Activated T-helper 1 cell treated with anti-CD3 and anti-CD28 coated beads, Interleukin-12 subunit alpha, Interleukin-12 subunit beta, Interleukin-2, Interleukin-4 antibody, amounts not matched to agents 30 ng/mL and 10 ng/mL and 1 ng/mL, durations not matched to agents 14 hours and 24 hours and 36 hours (primary cell): ENCODE results near the gene B3GAT1. TPM values are rescaled to one million over a fixed set of nuclear protein-coding genes. Genes with fewer than 3 reads are reported as not detected.

ENCODE experiments used
- DNase-seq: peaks from one replicate; pipeline ENCODE4 v3.0.0; 2021; ENCODE audit warnings: low spot score
- H3K27ac Mint-ChIP-seq: one replicate; pipeline ENCODE4 v1.8.0; 2021; ENCODE audit warnings: mild to moderate bottlenecking, mixed read lengths
- H3K27me3 Mint-ChIP-seq: one replicate; pipeline ENCODE4 v1.8.0; 2022; ENCODE audit warnings: mild to moderate bottlenecking, moderate library complexity, mixed read lengths; ENCODE audit not compliant: insufficient read depth
- H3K36me3 Mint-ChIP-seq: one replicate; pipeline ENCODE4 v1.8.0; 2021; ENCODE audit warnings: low read depth, mixed read lengths
- H3K4me1 Mint-ChIP-seq: one replicate; pipeline ENCODE4 v1.8.0; 2021; ENCODE audit warnings: low read depth, mixed read lengths
- H3K4me3 Mint-ChIP-seq: one replicate; pipeline ENCODE4 v1.8.0; 2021; ENCODE audit warnings: mild to moderate bottlenecking, moderate library complexity, mixed read lengths
- H3K9me3 Mint-ChIP-seq: one replicate; pipeline ENCODE4 v1.8.0; 2021; ENCODE audit warnings: mixed read lengths
- intact Hi-C: fragments of 100-400 bp; cut with micrococcal nuclease; formaldehyde crosslinking; loops from one replicate; pipeline ENCODE4 v1.15.1; 2024
- total RNA-seq: library from RNA; stranded (reverse); gene quantifications from 2 replicates; pipeline ENCODE4 v1.2.3, GENCODE V29; 2022

B3GAT1 gene
- total RNA-seq, 1 donor from 2014 or later, result 0.13 TPM

DNA sequence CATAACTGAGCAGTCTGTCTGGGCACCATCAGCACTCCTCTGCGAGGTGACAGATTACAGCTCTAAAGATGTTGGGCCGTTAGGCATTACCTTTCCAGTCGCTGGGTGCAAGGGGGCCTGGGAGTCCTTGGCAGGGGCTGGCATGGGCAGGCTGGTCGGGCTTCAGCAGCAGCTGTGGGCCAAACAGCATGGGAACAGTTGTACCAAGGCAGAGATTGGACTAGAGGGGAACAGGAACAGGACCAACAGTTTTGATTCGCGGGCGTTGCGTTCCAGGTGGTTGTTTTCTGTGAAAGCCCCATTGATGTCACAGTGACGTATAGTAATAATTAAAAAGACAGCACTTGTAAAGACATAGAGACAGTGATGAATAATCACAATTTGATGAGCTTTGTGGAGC lies 25.8 kb upstream of the B3GAT1 start:
- no peaks in the 10 kb centered on the region for H3K4me1 Mint-ChIP-seq
- no peaks in the 10 kb centered on the region for H3K9me3 Mint-ChIP-seq
- H3K36me3 Mint-ChIP-seq, result no peaks in the 10 kb centered on the region
- no peak overlapping the region for H3K27ac Mint-ChIP-seq
- H3K27me3 Mint-ChIP-seq, result peaks cover 5% of the 10 kb centered on the region
- no peak overlapping the region for H3K4me3 Mint-ChIP-seq
- intact Hi-C loops, result no loop called here
- no peak for DNase-seq

DNA sequence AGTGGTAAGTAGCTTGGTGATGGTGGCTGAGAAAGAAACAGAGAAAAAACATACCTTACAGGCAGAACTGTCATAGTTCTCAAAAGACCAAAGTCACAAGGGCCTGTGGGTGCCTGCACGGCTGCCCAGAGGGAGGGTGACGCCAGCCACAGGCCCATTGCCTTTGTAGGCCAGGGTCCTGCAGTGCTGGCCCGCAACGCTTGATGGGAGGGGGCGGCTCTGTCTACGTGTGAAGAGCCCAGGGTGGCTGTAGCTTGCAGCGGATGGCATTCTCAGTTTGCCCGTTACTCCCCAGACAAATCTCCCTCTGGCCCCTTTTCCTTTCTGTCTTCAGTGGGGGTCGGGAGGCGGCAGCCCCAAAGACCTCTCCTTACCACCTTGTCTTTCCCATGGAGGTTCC lies 24.7 kb upstream of the B3GAT1 start:
- Mint-ChIP-seq H3K4me1 (no peaks in the 10 kb centered on the region), H3K4me3 (no peak overlapping the region), H3K36me3 (no peaks in the 10 kb centered on the region), H3K27me3 (peaks cover 5% of the 10 kb centered on the region), H3K27ac (no peak overlapping the region), H3K9me3 (no peaks in the 10 kb centered on the region)
- intact Hi-C loops, result no loop called here
- DNase-seq, result no peak

DNA sequence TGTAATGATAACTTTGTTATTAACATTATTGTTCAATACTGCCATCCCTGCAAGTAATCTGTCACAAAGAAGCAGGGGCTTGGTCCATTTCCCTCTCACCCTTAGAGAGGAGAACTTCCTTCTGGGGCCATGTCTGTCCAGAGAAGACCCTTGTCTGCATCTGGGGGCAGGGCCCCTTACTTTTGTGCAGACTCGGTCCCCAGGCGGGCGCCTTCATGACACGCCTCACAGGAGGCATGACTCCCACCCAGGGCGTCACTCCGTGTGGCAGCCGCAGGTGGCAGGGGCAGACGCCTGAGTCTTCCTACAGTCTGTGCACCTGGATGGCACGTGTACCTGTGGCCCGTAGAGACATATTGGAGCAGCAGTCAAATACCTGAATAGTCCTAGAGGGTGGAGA lies 21.8 kb upstream of the B3GAT1 start:
- no peaks in the 10 kb centered on the region for H3K36me3 Mint-ChIP-seq
- DNase-seq, result no peak
- H3K27me3 Mint-ChIP-seq, result peaks cover 5% of the 10 kb centered on the region
- H3K4me3 Mint-ChIP-seq, result no peak overlapping the region
- H3K9me3 Mint-ChIP-seq, result no peaks in the 10 kb centered on the region
- H3K27ac Mint-ChIP-seq, result no peak overlapping the region
- intact Hi-C loops, result no loop called here
- H3K4me1 Mint-ChIP-seq, result no peaks in the 10 kb centered on the region

DNA sequence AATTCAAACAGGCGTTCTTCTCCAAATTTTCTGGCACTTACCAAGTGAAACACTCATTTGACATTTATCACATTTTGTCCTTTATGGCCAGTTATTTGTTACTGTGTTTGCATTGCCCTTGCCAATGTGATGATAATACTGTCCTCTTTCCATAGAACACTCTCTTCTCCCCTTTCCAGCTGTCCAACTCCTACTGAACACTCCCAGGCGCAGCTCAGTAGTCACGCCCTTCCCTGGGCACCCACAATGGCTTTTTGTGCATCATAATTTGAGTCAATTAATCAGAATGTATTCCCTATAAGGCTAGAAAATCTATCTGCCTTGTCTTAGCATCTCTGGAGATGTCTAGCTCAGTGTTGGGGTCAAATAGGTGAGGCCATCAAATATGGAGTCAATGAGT lies 21.2 kb upstream of the B3GAT1 start:
- Mint-ChIP-seq H3K4me3 (no peak overlapping the region), H3K27ac (no peak overlapping the region), H3K27me3 (peaks cover 5% of the 10 kb centered on the region), H3K36me3 (no peaks in the 10 kb centered on the region), H3K4me1 (no peaks in the 10 kb centered on the region), H3K9me3 (no peaks in the 10 kb centered on the region)
- DNase-seq, result no peak
- intact Hi-C loops, result no loop called here

DNA sequence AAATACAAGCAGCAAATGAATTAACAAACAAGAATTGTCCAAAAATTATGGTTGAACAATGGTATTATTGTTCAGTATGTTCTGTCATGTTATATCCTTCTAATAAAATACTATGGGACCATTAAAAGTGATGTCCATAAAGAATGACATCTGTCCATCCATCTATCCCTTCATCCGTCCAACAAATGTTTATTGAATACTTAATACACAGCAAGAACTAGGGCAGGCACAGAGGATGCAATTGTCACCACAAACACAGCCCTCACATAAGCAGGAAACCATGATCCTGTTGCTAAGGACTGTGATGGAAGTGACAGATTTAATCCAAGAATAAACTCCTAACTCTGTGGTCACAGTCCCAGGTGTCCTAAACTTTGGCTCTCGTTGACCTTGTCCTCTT lies 20.7 kb upstream of the B3GAT1 start:
- DNase-seq, result no peak
- peaks cover 5% of the 10 kb centered on the region for H3K27me3 Mint-ChIP-seq
- intact Hi-C loops, result no loop called here
- no peak overlapping the region for H3K27ac Mint-ChIP-seq
- H3K9me3 Mint-ChIP-seq, result no peaks in the 10 kb centered on the region
- H3K4me1 Mint-ChIP-seq, result no peaks in the 10 kb centered on the region
- no peak overlapping the region for H3K4me3 Mint-ChIP-seq
- no peaks in the 10 kb centered on the region for H3K36me3 Mint-ChIP-seq

DNA sequence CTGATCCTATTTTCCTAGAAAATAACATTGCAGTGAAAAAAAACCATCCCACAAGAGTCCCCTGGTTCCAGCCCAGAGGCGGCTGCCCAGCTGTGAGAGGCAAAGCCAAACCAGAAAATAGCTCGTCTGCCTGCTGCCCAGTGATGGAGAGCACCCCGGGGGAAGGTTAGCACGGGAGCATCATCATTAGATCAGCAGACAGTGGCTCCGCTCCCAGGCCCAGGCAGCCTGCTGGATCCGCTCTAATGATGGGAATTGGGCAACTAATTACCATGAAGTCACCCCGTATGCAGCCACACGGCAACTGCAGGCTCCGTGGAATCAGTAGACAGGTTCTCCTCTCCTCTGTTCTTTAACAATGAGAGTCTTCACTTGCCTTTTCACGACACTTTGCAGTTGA lies 17.1 kb upstream of the B3GAT1 start:
- no peak overlapping the region for H3K4me3 Mint-ChIP-seq
- intact Hi-C loops, result no loop called here
- no peaks in the 10 kb centered on the region for H3K36me3 Mint-ChIP-seq
- H3K4me1 Mint-ChIP-seq, result no peaks in the 10 kb centered on the region
- H3K27me3 Mint-ChIP-seq, result peaks cover 5% of the 10 kb centered on the region
- no peak overlapping the region for H3K27ac Mint-ChIP-seq
- no peaks in the 10 kb centered on the region for H3K9me3 Mint-ChIP-seq
- no peak for DNase-seq

DNA sequence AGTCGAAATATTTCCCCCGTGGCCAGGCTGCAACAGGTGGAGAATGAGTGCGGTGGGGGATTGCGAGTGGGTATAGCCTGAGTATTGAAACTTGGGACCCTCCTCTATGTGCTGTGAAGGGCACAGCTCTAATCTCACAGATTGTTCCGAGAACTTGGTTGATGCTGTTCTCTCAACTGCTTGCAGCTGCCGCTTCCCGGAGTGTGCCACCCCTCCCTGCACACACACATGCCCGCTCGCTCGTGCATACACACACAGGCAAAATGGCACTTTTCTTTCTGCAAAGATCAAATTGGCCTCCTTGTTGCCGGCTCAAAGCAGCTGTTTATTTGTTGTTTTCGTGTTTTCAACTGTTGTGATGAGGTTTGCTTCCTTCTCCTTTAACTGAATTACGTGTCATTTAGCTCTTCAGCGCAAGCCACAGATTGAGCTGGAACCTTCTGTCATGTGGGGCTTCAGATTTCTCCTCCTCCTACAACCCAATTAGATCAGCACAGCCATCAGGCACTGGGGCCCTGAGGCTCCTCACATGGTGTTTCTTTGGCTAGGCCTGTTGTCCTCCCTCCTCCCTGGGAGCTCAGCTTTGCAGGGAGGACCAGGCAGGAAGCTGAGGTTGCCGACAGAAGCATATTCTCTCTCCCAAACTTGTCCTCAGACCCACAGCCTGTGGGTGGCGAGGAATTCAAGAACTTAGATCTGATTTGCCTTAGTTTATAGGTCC lies 13.9 kb upstream of the B3GAT1 start:
- H3K27ac Mint-ChIP-seq, result no peak overlapping the region
- peaks cover 5% of the 10 kb centered on the region for H3K27me3 Mint-ChIP-seq
- no peaks in the 10 kb centered on the region for H3K9me3 Mint-ChIP-seq

DNA sequence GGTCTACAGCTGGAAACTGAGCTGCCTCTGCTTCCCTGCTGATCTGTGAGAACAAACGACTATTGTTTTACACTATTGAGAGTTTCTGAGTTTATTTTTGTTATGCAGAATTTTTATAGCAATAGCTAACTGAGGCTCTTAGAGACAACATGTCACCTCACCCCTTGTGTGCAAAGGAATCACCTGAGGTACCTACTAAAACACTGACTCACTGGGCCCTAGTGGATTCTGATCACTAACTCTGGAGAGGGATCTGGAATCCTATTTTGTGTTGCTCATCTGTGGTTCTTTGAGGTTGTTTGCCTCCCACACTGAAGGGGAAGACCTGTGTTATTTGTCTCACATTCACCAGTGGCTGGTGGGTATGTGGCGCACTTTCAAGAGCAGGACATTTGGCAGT lies 13.4 kb upstream of the B3GAT1 start:
- intact Hi-C loops, result no loop called here
- H3K4me1 Mint-ChIP-seq, result no peaks in the 10 kb centered on the region
- H3K27me3 Mint-ChIP-seq, result peaks cover 5% of the 10 kb centered on the region
- DNase-seq, result no peak
- H3K36me3 Mint-ChIP-seq, result no peaks in the 10 kb centered on the region
- no peaks in the 10 kb centered on the region for H3K9me3 Mint-ChIP-seq
- no peak overlapping the region for H3K27ac Mint-ChIP-seq
- no peak overlapping the region for H3K4me3 Mint-ChIP-seq

More for the DNA sequence above, 13.9 kb upstream of the B3GAT1 start:
- Mint-ChIP-seq H3K4me1 (no peaks in the 10 kb centered on the region), H3K4me3 (no peak overlapping the region), H3K36me3 (no peaks in the 10 kb centered on the region)
- no peak for DNase-seq
- intact Hi-C loops, result no loop called here

DNA sequence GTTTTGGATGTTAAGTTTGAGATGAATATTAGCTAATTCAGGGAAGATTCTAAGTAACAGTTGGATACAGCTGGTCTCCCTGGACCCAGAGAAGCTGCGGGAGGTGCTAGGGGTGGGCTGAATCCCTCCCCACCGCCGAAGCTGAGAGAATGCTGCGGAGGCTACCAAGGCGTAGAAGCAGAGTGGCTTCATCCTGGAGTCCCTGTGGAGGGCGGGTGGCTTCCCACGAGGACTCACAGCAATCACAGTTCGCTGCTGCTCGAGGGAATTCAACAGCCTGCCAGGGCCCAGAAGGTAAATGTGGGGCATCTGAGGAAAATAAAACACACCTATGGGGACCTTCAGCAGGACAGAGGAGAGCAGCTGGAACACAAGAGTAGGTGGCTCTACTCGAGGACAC lies 11.1 kb upstream of the B3GAT1 start:
- DNase-seq, result no peak
- no peak overlapping the region for H3K4me3 Mint-ChIP-seq
- no peaks in the 10 kb centered on the region for H3K9me3 Mint-ChIP-seq
- peaks cover 6% of the 10 kb centered on the region for H3K27me3 Mint-ChIP-seq
- intact Hi-C loops, result no loop called here
- H3K36me3 Mint-ChIP-seq, result no peaks in the 10 kb centered on the region
- H3K4me1 Mint-ChIP-seq, result no peaks in the 10 kb centered on the region
- H3K27ac Mint-ChIP-seq, result no peak overlapping the region

DNA sequence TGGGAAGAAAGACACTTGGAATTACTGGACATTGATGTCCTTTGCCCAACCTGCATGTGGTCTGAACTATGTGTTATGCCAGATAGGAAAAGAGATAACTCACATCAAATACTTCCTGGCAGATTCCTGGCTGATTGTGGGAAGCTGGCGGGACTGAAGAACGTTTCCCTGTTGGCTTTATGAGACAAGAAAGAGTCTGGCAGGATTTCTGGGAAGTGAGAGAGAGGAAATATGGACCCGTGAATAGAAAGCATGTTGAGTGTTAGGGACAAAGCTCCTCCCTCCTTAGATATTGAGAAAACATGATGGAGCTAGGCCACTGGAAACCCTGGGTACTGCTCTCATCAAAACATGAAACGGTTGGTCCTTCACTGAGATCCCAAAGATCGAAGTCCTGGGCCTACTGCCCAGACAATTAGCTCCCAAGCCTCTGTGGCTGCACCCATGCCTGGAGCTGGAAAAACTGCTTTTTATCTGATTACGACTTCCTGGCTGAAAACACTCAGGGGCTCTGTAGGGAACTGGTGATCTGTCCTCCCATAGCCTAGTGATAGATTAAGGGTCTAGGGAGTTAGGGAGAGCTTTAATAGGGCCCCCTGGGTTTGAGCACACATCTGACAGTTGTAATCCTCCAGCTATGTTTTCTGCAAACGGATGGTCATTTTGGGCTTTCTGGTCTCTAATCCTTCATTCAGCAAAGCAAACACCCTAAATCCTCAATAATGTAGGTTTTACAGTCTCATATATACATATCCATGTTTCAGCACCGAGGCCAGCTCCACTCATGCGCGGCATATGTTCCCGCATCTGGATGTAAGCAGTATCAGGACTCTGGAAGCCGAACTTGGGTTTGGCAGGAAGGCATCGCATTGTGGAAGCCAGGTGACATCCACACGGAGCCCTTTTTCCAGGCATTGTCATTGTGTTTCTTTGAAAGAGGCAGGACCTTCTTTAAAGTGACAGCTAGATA lies 6.1 kb upstream of the B3GAT1 start:
- peaks cover 6% of the 10 kb centered on the region for H3K4me1 Mint-ChIP-seq
- peaks cover 43% of the 10 kb centered on the region for H3K27me3 Mint-ChIP-seq
- no peak for DNase-seq
- H3K9me3 Mint-ChIP-seq, result no peaks in the 10 kb centered on the region
- no peak overlapping the region for H3K27ac Mint-ChIP-seq
- intact Hi-C loops, result no loop called here
- H3K36me3 Mint-ChIP-seq, result no peaks in the 10 kb centered on the region
- H3K4me3 Mint-ChIP-seq, result no peak overlapping the region

DNA sequence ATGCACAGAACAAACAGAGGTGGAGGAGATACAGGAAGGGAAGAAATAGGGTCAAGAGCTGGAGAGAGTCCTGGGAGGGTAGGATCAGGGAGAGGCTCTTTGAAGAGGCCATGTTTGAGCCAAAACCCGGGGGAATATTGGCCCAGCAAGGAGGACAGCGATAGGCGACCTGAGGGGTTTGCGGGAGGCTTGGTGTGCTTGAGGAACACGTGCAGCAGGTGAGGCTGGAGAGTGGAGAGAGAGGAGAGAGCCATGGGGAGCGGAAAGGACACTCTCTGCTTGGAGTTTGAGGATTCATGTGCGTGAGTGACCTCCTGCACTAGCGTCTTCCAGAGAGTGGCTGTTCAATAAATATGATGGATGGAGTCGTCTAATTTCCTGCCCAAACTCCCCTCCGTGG lies 4.7 kb upstream of the B3GAT1 start:
- no peak overlapping the region for H3K4me3 Mint-ChIP-seq
- H3K36me3 Mint-ChIP-seq, result no peaks in the 10 kb centered on the region
- intact Hi-C loops, result no loop called here
- peaks cover 44% of the 10 kb centered on the region for H3K27me3 Mint-ChIP-seq
- H3K9me3 Mint-ChIP-seq, result no peaks in the 10 kb centered on the region
- no peak overlapping the region for H3K27ac Mint-ChIP-seq
- peaks cover 6% of the 10 kb centered on the region for H3K4me1 Mint-ChIP-seq
- DNase-seq, result no peak

DNA sequence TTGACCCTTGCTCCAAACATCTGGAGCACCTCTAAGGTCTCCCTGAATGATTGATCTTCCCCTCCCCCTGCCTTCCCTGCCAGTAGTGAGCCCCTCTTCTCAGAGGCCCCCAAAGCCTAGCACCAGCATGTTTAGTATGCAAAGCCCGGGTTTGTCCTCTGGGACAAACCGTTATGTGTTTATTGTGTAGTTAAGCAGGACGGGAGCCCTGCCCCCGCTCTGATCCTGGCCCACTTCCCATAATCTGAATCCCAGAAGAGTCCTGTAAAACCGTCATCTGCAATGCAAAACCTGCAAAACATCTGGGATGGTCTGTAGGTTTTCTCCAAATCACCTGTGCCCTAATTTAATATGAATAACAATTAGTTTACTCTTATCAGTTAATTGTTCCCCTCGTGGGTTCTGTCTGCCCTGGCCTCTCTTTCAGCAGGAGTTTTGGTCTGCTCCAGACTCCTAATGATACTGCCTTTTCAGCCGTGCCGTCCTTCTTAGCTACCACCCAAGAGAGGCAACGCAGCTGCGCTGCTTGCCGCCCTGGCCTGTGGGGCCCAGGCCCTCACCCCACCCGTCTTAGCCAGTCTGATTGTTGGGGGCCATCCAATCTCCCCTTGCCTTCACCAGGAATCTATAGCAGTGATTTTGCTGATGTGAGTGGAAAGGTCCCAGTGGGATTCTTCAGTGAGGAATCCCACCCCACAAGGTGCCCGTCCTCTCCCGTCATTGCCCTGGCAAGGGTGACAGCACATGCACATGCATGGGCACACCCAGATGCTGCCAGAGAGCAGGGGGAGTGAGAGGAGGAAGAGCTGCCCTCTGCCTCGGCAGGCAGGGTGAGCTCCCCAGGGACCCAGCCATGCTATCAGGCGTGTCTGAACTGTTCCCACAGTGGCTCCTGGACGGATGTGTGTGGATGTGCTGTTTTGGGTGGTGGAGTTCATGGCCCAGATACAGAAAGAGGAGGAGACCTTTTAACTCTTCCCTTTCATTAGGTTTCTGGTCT lies 3.0 kb upstream of the B3GAT1 start:
- Mint-ChIP-seq H3K4me1 (peaks cover 6% of the 10 kb centered on the region), H3K27ac (no peak overlapping the region), H3K9me3 (no peaks in the 10 kb centered on the region), H3K27me3 (peaks cover 59% of the 10 kb centered on the region), H3K36me3 (no peaks in the 10 kb centered on the region), H3K4me3 (no peak overlapping the region)
- intact Hi-C loops, result loop anchor here (5.0 kb wide), 1 partner anchor 163 kb away; the partner anchor contains the start of genes ACAD8 and THYN1
- no peak for DNase-seq
